Naive B cell (primary cell): ENCODE results near the gene CDK6. TPM values are rescaled to one million over a fixed set of nuclear protein-coding genes. Genes with fewer than 3 reads are reported as not detected.
"Not testable (repeated sequence)": the region's sequence is repeated elsewhere in the genome, so short reads cannot be mapped to it uniquely, and the experiment has no call there.

Source experiments
- ATAC-seq, 2 donors: fragments of 150-1000 bp; cut with Tn5 transposase; 2 replicates each; pipeline ENCODE4 v1.10.0; 2021; ENCODE audit warnings: low read depth in 2 of 2, mild to moderate bottlenecking in 2 of 2, moderate library complexity in 2 of 2
- DNase-seq: peaks from one replicate; pipeline ENCODE4 v3.0.0; 2022
- H3K27ac Mint-ChIP-seq, 6 donors: one replicate each; pipeline ENCODE4 v1.8.0; 2020 to 2022; ENCODE audit warnings: mild to moderate bottlenecking in 6 of 6, mixed read lengths in 6 of 6, moderate library complexity in 5 of 6, inconsistent platforms in 2 of 6
- H3K27me3 Mint-ChIP-seq, 3 donors: one replicate each; pipeline ENCODE4 v1.8.0; 2021 to 2022; ENCODE audit warnings: mixed read lengths in 3 of 3, mild to moderate bottlenecking in 1 of 3
- H3K36me3 Mint-ChIP-seq, 2 donors: one replicate each; pipeline ENCODE4 v1.8.0; 2020 to 2022; ENCODE audit warnings: mixed read lengths in 2 of 2, inconsistent platforms in 1 of 2, mild to moderate bottlenecking in 1 of 2
- H3K4me1 Mint-ChIP-seq, 3 donors: one replicate each; pipeline ENCODE4 v1.8.0; 2020 to 2022; ENCODE audit warnings: mixed read lengths in 3 of 3, inconsistent platforms in 1 of 3, mild to moderate bottlenecking in 1 of 3, moderate library complexity in 1 of 3
- H3K4me3 Mint-ChIP-seq, 8 donors: one replicate each; pipeline ENCODE4 v1.8.0; 2020 to 2022; ENCODE audit warnings: mild to moderate bottlenecking in 8 of 8, mixed read lengths in 8 of 8, moderate library complexity in 8 of 8, inconsistent platforms in 2 of 8
- H3K9me3 Mint-ChIP-seq, 7 donors: one replicate each; pipeline ENCODE4 v1.8.0; 2020 to 2022; ENCODE audit warnings: mixed read lengths in 7 of 7, mild to moderate bottlenecking in 5 of 7, inconsistent platforms in 2 of 7, moderate library complexity in 1 of 7
- polyA plus RNA-seq, 6 donors: library from polyadenylated mRNA; unstranded; fragments of 300-500 nt; fragmentation: Illumina TruSeq; gene quantifications; one replicate each; pipeline ENCODE4 v1.2.3, GENCODE V29; 2021; ENCODE audit warnings: low read depth in 6 of 6

CDK6 gene
- polyA plus RNA-seq, 6 donors from 2014 or later: 3.3 to 15.7 (median 9.6) TPM

GRCh38 chr7:92768501-92769393, 67.6 kb downstream of the CDK6 start:
- Mint-ChIP-seq H3K4me3 (no peak overlapping the region), H3K4me1 (peaks cover 4 to 23% (median 22%) of the 10 kb centered on the region in 3 donors), H3K27me3 (no peaks in the 10 kb centered on the region), H3K36me3 (peaks cover 12 to 13% of the 10 kb centered on the region in 2 donors), H3K27ac (peak overlapping the region in 1 of 6 donors; percentile 57), H3K9me3 (no peaks in the 10 kb centered on the region)
- ATAC-seq: no peak
- no peak for DNase-seq

- no peak for ATAC-seq
- peaks cover 3 to 7% of the 10 kb centered on the region in 2 donors for H3K36me3 Mint-ChIP-seq
- peaks cover 4 to 23% (median 16%) of the 10 kb centered on the region in 3 donors for H3K4me1 Mint-ChIP-seq
- DNase-seq: no peak
- H3K9me3 Mint-ChIP-seq: no peaks in the 10 kb centered on the region
- H3K27me3 Mint-ChIP-seq: no peaks in the 10 kb centered on the region
- H3K4me3 Mint-ChIP-seq: peak overlapping the region in 1 of 8 donors; percentile 1
- peak overlapping the region in 2 of 6 donors; percentile 17 to 34 for H3K27ac Mint-ChIP-seq
Measured at GRCh38 chr7:92767437-92767836, 68.9 kb downstream of the CDK6 start.

- no peak for DNase-seq
- H3K27ac Mint-ChIP-seq: peak overlapping the region in 2 of 6 donors; percentile 29 to 44
- ATAC-seq: no peak
- peaks cover 4 to 23% (median 15%) of the 10 kb centered on the region in 3 donors for H3K4me1 Mint-ChIP-seq
- H3K9me3 Mint-ChIP-seq: no peaks in the 10 kb centered on the region
- H3K4me3 Mint-ChIP-seq: no peak overlapping the region
- H3K27me3 Mint-ChIP-seq: no peaks in the 10 kb centered on the region
- H3K36me3 Mint-ChIP-seq: peaks cover 0 to 7% of the 10 kb centered on the region in 2 donors
Measured at GRCh38 chr7:92766461-92767003, 69.8 kb downstream of the CDK6 start.

GRCh38 chr7:92765725-92766124, 70.6 kb downstream of the CDK6 start:
- H3K4me1 Mint-ChIP-seq: peaks cover 4 to 23% (median 15%) of the 10 kb centered on the region in 3 donors
- no peak overlapping the region for H3K4me3 Mint-ChIP-seq
- H3K36me3 Mint-ChIP-seq: peaks cover 0 to 7% of the 10 kb centered on the region in 2 donors
- DNase-seq (no peak), ATAC-seq (no peak)
- peak overlapping the region in 3 of 6 donors; percentile 20 to 88 (median 44) for H3K27ac Mint-ChIP-seq
- peaks cover 0 to 2% (median 0%) of the 10 kb centered on the region in 7 donors for H3K9me3 Mint-ChIP-seq
- H3K27me3 Mint-ChIP-seq: no peaks in the 10 kb centered on the region

- H3K4me3 Mint-ChIP-seq: no peak overlapping the region
- peaks cover 0 to 7% of the 10 kb centered on the region in 2 donors for H3K36me3 Mint-ChIP-seq
- ATAC-seq (no peak), DNase-seq (no peak)
- H3K27me3 Mint-ChIP-seq: no peaks in the 10 kb centered on the region
- H3K9me3 Mint-ChIP-seq: peaks cover 0 to 2% (median 0%) of the 10 kb centered on the region in 7 donors
- H3K4me1 Mint-ChIP-seq: peaks cover 4 to 28% (median 17%) of the 10 kb centered on the region in 3 donors
- peak overlapping the region in 1 of 6 donors; percentile 25 for H3K27ac Mint-ChIP-seq
Measured at GRCh38 chr7:92763636-92764423, 72.5 kb downstream of the CDK6 start.

GRCh38 chr7:92762851-92763250, 73.5 kb downstream of the CDK6 start:
- no peaks in the 10 kb centered on the region for H3K27me3 Mint-ChIP-seq
- H3K9me3 Mint-ChIP-seq: peaks cover 0 to 2% (median 0%) of the 10 kb centered on the region in 7 donors
- H3K4me1 Mint-ChIP-seq: peaks cover 11 to 33% (median 21%) of the 10 kb centered on the region in 3 donors
- H3K4me3 Mint-ChIP-seq: no peak overlapping the region
- ATAC-seq (no peak), DNase-seq (no peak)
- no peak overlapping the region for H3K27ac Mint-ChIP-seq
- peaks cover 0 to 2% of the 10 kb centered on the region in 2 donors for H3K36me3 Mint-ChIP-seq

- DNase-seq (no peak), ATAC-seq (no peak)
- peaks cover 12 to 37% (median 27%) of the 10 kb centered on the region in 3 donors for H3K4me1 Mint-ChIP-seq
- peak overlapping the region in 2 of 6 donors; percentile 38 to 39 for H3K27ac Mint-ChIP-seq
- peaks cover 3 to 6% of the 10 kb centered on the region in 2 donors for H3K36me3 Mint-ChIP-seq
- no peak overlapping the region for H3K4me3 Mint-ChIP-seq
- no peaks in the 10 kb centered on the region for H3K27me3 Mint-ChIP-seq
- peaks cover 0 to 6% (median 2%) of the 10 kb centered on the region in 7 donors for H3K9me3 Mint-ChIP-seq
Measured at GRCh38 chr7:92761391-92762097, 74.8 kb downstream of the CDK6 start.

- peaks cover 0 to 6% (median 3%) of the 10 kb centered on the region in 7 donors for H3K9me3 Mint-ChIP-seq
- peaks cover 3 to 6% of the 10 kb centered on the region in 2 donors for H3K36me3 Mint-ChIP-seq
- ATAC-seq (no peak), DNase-seq (no peak)
- no peaks in the 10 kb centered on the region for H3K27me3 Mint-ChIP-seq
- peak overlapping the region in 1 of 6 donors; percentile 34 for H3K27ac Mint-ChIP-seq
- no peak overlapping the region for H3K4me3 Mint-ChIP-seq
- peaks cover 31 to 51% (median 32%) of the 10 kb centered on the region in 3 donors for H3K4me1 Mint-ChIP-seq
Measured at GRCh38 chr7:92758796-92759431, 77.5 kb downstream of the CDK6 start.

GRCh38 chr7:92757311-92757910, 79.0 kb downstream of the CDK6 start:
- ATAC-seq (peak in 1 of 2 donors; percentile 18), DNase-seq (peak; percentile 25)
- Mint-ChIP-seq H3K4me1 (peaks cover 31 to 55% (median 32%) of the 10 kb centered on the region in 3 donors), H3K4me3 (peak overlapping the region in 1 of 8 donors; percentile 21)
- not testable (repeated sequence) for H3K9me3 Mint-ChIP-seq, H3K27me3 Mint-ChIP-seq, H3K36me3 Mint-ChIP-seq, H3K27ac Mint-ChIP-seq

GRCh38 chr7:92755680-92756079, 80.7 kb downstream of the CDK6 start:
- Mint-ChIP-seq H3K36me3 (peaks cover 3 to 6% of the 10 kb centered on the region in 2 donors), H3K9me3 (peaks cover 0 to 5% (median 3%) of the 10 kb centered on the region in 7 donors), H3K27me3 (no peaks in the 10 kb centered on the region), H3K27ac (peak overlapping the region in 2 of 6 donors; percentile 17 to 29), H3K4me3 (peak overlapping the region in 3 of 8 donors; percentile 12 to 40 (median 36)), H3K4me1 (peaks cover 31 to 55% (median 32%) of the 10 kb centered on the region in 3 donors)
- DNase-seq (no peak), ATAC-seq (no peak)

GRCh38 chr7:92754919-92755581, 81.3 kb downstream of the CDK6 start:
- DNase-seq: no peak
- Mint-ChIP-seq H3K27ac (peak overlapping the region in 3 of 6 donors; percentile 7 to 29 (median 17)), H3K4me3 (peak overlapping the region in 5 of 8 donors; percentile 12 to 45 (median 21))

More at GRCh38 chr7:92754919-92755581, 81.3 kb downstream of the CDK6 start:
- ATAC-seq: peak in 1 of 2 donors; percentile 30
- H3K4me1 Mint-ChIP-seq: peaks cover 31 to 55% (median 32%) of the 10 kb centered on the region in 3 donors
- H3K9me3 Mint-ChIP-seq: peaks cover 0 to 5% (median 3%) of the 10 kb centered on the region in 7 donors
- H3K36me3 Mint-ChIP-seq: peaks cover 3 to 6% of the 10 kb centered on the region in 2 donors
- H3K27me3 Mint-ChIP-seq: no peaks in the 10 kb centered on the region
